ENCODE results near the gene ZNF140. TPM values are rescaled to one million over a fixed set of nuclear protein-coding genes. Genes with fewer than 3 reads are reported as not detected.

ZNF140 gene
- total RNA-seq, 1 experiment from 2014 or later = 15.7 TPM

GRCh38 chr12:133130038-133130807 is 49.5 kb downstream of the ZNF140 start, which contains the start of the genes ZNF10 and ZNF891:
ZNF10 (plus strand) TSS chr12:133130627; CDS start chr12:133144493, 13,866 bp downstream.
ZNF891 (minus strand) TSS chr12:133130274; CDS start chr12:133121918, 8,356 bp downstream.
- DNase-seq (ENCODE audit: low read depth) = peak; percentile 90

DNA sequence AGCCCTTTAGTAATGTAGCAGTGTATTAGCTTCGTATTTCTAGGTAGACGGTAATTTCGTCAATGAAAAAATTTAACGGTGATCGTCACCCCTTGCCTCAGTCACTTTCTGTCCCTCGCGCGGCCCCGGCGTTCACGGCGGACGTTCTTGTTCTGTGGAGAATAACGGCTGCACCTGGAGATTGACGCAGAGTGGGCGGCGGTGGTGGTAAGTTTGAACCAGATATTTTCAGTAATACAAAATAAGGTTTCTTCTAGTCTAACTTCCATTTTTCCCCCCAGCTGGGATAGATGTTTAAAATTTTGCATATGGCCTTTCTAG is 50.0 kb downstream of the ZNF140 start:
- DNase-seq (ENCODE audit: low read depth) = no peak

DNA sequence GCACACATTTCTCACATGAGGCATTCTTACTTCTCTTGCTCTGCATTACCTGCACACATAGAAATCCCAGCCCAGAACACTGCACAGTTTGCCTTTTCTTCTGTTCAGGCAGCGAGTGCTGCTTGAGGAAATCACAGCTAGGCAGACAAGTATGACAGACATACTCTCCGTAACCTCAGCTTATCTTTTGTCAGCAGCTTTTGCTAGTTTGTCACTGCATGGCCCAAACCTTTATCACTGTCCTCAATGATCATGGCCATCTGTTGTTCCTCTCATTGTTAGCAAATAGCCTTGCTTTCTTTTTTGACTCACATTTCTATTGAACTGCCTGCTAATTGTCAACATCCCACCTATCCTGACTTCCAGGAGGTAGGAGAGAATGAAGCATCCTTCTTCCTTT is 55.0 kb downstream of the ZNF140 start:
- DNase-seq (ENCODE audit: low read depth) = no peak

DNA sequence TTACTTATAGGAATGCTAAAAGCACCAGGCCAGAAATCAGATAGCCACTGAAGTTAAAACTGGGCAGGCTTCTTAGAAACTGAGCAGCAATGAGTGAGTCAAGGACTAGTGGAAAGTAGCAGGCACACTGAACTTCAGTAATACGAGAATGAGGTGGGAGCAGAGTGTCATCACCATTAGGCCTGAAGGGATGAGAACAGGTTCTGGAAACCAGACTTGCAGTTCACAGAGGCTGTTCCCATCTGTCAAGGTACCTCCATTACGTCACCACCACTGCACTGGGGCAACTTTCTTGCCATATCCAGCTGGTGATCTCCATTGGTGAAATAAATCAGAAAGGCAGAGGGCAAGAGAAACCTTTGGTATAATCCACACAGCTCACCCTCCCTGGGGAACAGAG is 65.3 kb downstream of the ZNF140 start:
- no peak for DNase-seq (ENCODE audit: low read depth)

GRCh38 chr12:133156125-133156690 is 75.5 kb downstream of the ZNF140 start:
- no peak for DNase-seq (ENCODE audit: low read depth)

Other genes starting within 250 kb of the ZNF140 start
- 14.7 and 33.1 TPM in 2 replicates for gene CHFR, start 193.3 kb upstream of the ZNF140 start, total RNA-seq (2014; rRNA removed; shearing (Covaris generic))
- gene ZNF605, start 124.6 kb upstream of the ZNF140 start, total RNA-seq (2014; rRNA removed; shearing (Covaris generic)) = 2.0 and 6.4 TPM in 2 replicates
- 4.0 and 10.7 TPM in 2 replicates for gene ZNF26, start 94.6 kb upstream of the ZNF140 start, total RNA-seq (2014; rRNA removed; shearing (Covaris generic))
- 9.8 and 12.1 TPM in 2 replicates for gene ZNF84, start 43.4 kb upstream of the ZNF140 start, total RNA-seq (2014; rRNA removed; shearing (Covaris generic))
- gene ZNF891, start 49.4 kb downstream of the ZNF140 start, total RNA-seq (2014; rRNA removed; shearing (Covaris generic)) = 0.32 and 0.44 TPM in 2 replicates
- 3.7 and 8.7 TPM in 2 replicates for gene ZNF10, start 49.7 kb downstream of the ZNF140 start, total RNA-seq (2014; rRNA removed; shearing (Covaris generic))
- 14.4 and 16.2 TPM in 2 replicates for gene ZNF268, start 100.6 kb downstream of the ZNF140 start, total RNA-seq (2014; rRNA removed; shearing (Covaris generic))
- not detected in 2 replicates for gene ANHX, start 155.0 kb downstream of the ZNF140 start, total RNA-seq (2014; rRNA removed; shearing (Covaris generic))

All from M059J (cell line).